ENCODE results near the gene PTPRG. TPM values are rescaled to one million over a fixed set of nuclear protein-coding genes. Genes with fewer than 3 reads are reported as not detected.

Gene PTPRG
- total and polyA plus RNA-seq, 2 experiments from 2014 or later, result 11.5 to 39.6 TPM

GRCh38 chr3:61741551-61741950, 180.2 kb downstream of the PTPRG start:
- no peak for DNase-seq
- Histone ChIP-seq H3K9me2 (ENCODE audit: insufficient read depth) (no peaks in the 10 kb centered on the region), H3K4me2 (ENCODE audit: unreplicated experiment) (no peak overlapping the region), H3K79me2 (ENCODE audit: insufficient read depth) (peaks cover 43% of the 10 kb centered on the region), H3K4me1 (ENCODE audit: insufficient read depth) (no peaks in the 10 kb centered on the region), H2AFZ (no peak overlapping the region), H3K27me3 (replicated peaks; ENCODE audit: insufficient read depth) (no peaks in the 10 kb centered on the region), H3K9me3 (ENCODE audit: low read depth) (no peaks in the 10 kb centered on the region), H3K9ac (no peak overlapping the region), H3K36me3 (ENCODE audit: low read depth) (no peaks in the 10 kb centered on the region), H4K20me1 (ENCODE audit: insufficient read depth) (no peaks in the 10 kb centered on the region), H3K27ac (no peak overlapping the region), H3K4me3 (no peak overlapping the region), H3F3A (ENCODE audit: insufficient read depth) (no peaks in the 10 kb centered on the region)
- in situ Hi-C loops (cut with MboI), result no loop called here
- TF ChIP-seq EZH2 (IDR thresholded peaks at IDR 0.05; ENCODE audit: insufficient read depth, poor library complexity, severe bottlenecking) (no peak), EZH2phosphoT487 (IDR thresholded peaks at IDR 0.05; ENCODE audit: insufficient read depth, low read depth) (no peak)
- 96 to 98% methylated on average over 3 of the region's 3 CpGs for WGBS, 2 experiments (ENCODE audit: low coverage in 1 of 2, low lambda C conversion rate in 2 of 2, missing lambda C conversion rate in 2 of 2)

- no peaks in the 10 kb centered on the region for H3K36me3 ChIP-seq (ENCODE audit: low read depth)
- no peaks in the 10 kb centered on the region for H3K9me3 ChIP-seq (ENCODE audit: low read depth)
- H4K20me1 ChIP-seq (ENCODE audit: insufficient read depth), result no peaks in the 10 kb centered on the region
- in situ Hi-C loops (cut with MboI), result no loop called here
- H2AFZ ChIP-seq, result no peak overlapping the region
- H3K4me3 ChIP-seq, result no peak overlapping the region
- H3F3A ChIP-seq (ENCODE audit: insufficient read depth), result no peaks in the 10 kb centered on the region
- no peak for DNase-seq
- H3K27me3 ChIP-seq (replicated peaks; ENCODE audit: insufficient read depth), result no peaks in the 10 kb centered on the region
- no peaks in the 10 kb centered on the region for H3K4me1 ChIP-seq (ENCODE audit: insufficient read depth)
- no peak overlapping the region for H3K27ac ChIP-seq
- no peak overlapping the region for H3K4me2 ChIP-seq (ENCODE audit: unreplicated experiment)
- whole genome bisulfite sequencing, 2 experiments (ENCODE audit: low coverage in 1 of 2, low lambda C conversion rate in 2 of 2, missing lambda C conversion rate in 2 of 2), result 75 to 79% methylated on average over 7 of the region's 7 CpGs
- no peaks in the 10 kb centered on the region for H3K9me2 ChIP-seq (ENCODE audit: insufficient read depth)
- H3K9ac ChIP-seq, result no peak overlapping the region
- peaks cover 42% of the 10 kb centered on the region for H3K79me2 ChIP-seq (ENCODE audit: insufficient read depth)
- TF ChIP-seq EZH2phosphoT487 (IDR thresholded peaks at IDR 0.05; ENCODE audit: insufficient read depth, low read depth) (no peak), EZH2 (IDR thresholded peaks at IDR 0.05; ENCODE audit: insufficient read depth, poor library complexity, severe bottlenecking) (no peak)
Measured at GRCh38 chr3:61742006-61742405, 180.6 kb downstream of the PTPRG start.

- in situ Hi-C loops (cut with MboI), result no loop called here
- H3K9me3 ChIP-seq (ENCODE audit: low read depth), result no peaks in the 10 kb centered on the region
- 91 to 94% methylated on average over 10 to 11 of the region's 11 CpGs for WGBS, 2 experiments (ENCODE audit: low coverage in 1 of 2, low lambda C conversion rate in 2 of 2, missing lambda C conversion rate in 2 of 2)
Measured at GRCh38 chr3:61743067-61743466, 181.7 kb downstream of the PTPRG start.

GRCh38 chr3:61743686-61744242, 182.4 kb downstream of the PTPRG start:
- no peaks in the 10 kb centered on the region for H4K20me1 ChIP-seq (ENCODE audit: insufficient read depth)
- TF ChIP-seq EZH2 (IDR thresholded peaks at IDR 0.05; ENCODE audit: insufficient read depth, poor library complexity, severe bottlenecking), result no peak
- no peak for TF ChIP-seq EZH2phosphoT487 (IDR thresholded peaks at IDR 0.05; ENCODE audit: insufficient read depth, low read depth)
- no peaks in the 10 kb centered on the region for H3K9me3 ChIP-seq (ENCODE audit: low read depth)

More at GRCh38 chr3:61743067-61743466, 181.7 kb downstream of the PTPRG start:
- no peaks in the 10 kb centered on the region for H3K9me2 ChIP-seq (ENCODE audit: insufficient read depth)
- no peak for DNase-seq
- H3K9ac ChIP-seq, result no peak overlapping the region
- no peaks in the 10 kb centered on the region for H3K4me1 ChIP-seq (ENCODE audit: insufficient read depth)
- no peaks in the 10 kb centered on the region for H3F3A ChIP-seq (ENCODE audit: insufficient read depth)
- no peaks in the 10 kb centered on the region for H4K20me1 ChIP-seq (ENCODE audit: insufficient read depth)
- H2AFZ ChIP-seq, result no peak overlapping the region
- no peaks in the 10 kb centered on the region for H3K27me3 ChIP-seq (replicated peaks; ENCODE audit: insufficient read depth)
- no peaks in the 10 kb centered on the region for H3K36me3 ChIP-seq (ENCODE audit: low read depth)
- H3K4me2 ChIP-seq (ENCODE audit: unreplicated experiment), result no peak overlapping the region
- H3K79me2 ChIP-seq (ENCODE audit: insufficient read depth), result peaks cover 39% of the 10 kb centered on the region
- H3K27ac ChIP-seq, result no peak overlapping the region
- TF ChIP-seq EZH2phosphoT487 (IDR thresholded peaks at IDR 0.05; ENCODE audit: insufficient read depth, low read depth) (no peak), EZH2 (IDR thresholded peaks at IDR 0.05; ENCODE audit: insufficient read depth, poor library complexity, severe bottlenecking) (no peak)
- H3K4me3 ChIP-seq, result no peak overlapping the region

More at GRCh38 chr3:61743686-61744242, 182.4 kb downstream of the PTPRG start:
- Histone ChIP-seq H3K27me3 (replicated peaks; ENCODE audit: insufficient read depth) (no peaks in the 10 kb centered on the region), H3K79me2 (ENCODE audit: insufficient read depth) (peaks cover 34% of the 10 kb centered on the region), H3K4me3 (no peak overlapping the region), H3K9ac (no peak overlapping the region), H3F3A (ENCODE audit: insufficient read depth) (no peaks in the 10 kb centered on the region), H3K27ac (no peak overlapping the region), H3K4me1 (ENCODE audit: insufficient read depth) (no peaks in the 10 kb centered on the region), H2AFZ (no peak overlapping the region), H3K9me2 (ENCODE audit: insufficient read depth) (no peaks in the 10 kb centered on the region), H3K4me2 (ENCODE audit: unreplicated experiment) (no peak overlapping the region), H3K36me3 (ENCODE audit: low read depth) (no peaks in the 10 kb centered on the region)
- 46 to 50% methylated on average over 2 of the region's 2 CpGs for WGBS, 2 experiments (ENCODE audit: low coverage in 1 of 2, low lambda C conversion rate in 2 of 2, missing lambda C conversion rate in 2 of 2)
- in situ Hi-C loops (cut with MboI), result no loop called here
- no peak for DNase-seq

Data from GM23248 (cell line).